Measurements from ENCODE around the gene SAP25.

GRCh38 chr7:100544967-100545359, 28.7 kb downstream of the SAP25 start:
- TF ChIP-seq NFRKB (IDR thresholded peaks at IDR 0.05) (no peak), ELF4 (IDR thresholded peaks at IDR 0.05) (no peak), ARNT (IDR thresholded peaks at IDR 0.05) (no peak), HDGF (IDR thresholded peaks at IDR 0.05; ENCODE audit: borderline replicate concordance) (no peak), BHLHE40 (IDR thresholded peaks at IDR 0.05; ENCODE audit: borderline replicate concordance) (no peak), FOXK2 (IDR thresholded peaks at IDR 0.05) (no peak), FOXA1 (IDR thresholded peaks at IDR 0.05) (no peak), TARDBP (IDR thresholded peaks at IDR 0.05) (no peak), CTBP1 (IDR thresholded peaks at IDR 0.05; ENCODE audit: borderline replicate concordance) (no peak)

Measured in HEK293T (cell line).